Activated CD4-positive, alpha-beta T cell treated with anti-CD3 and anti-CD28 coated beads, Interleukin-10, Interleukin-2, amounts not matched to agents 100 ng/mL and 50 ng/mL, durations not matched to agents 16 hours and 8 hours (primary cell): ENCODE data around the gene FNDC3A.
"Not testable (repeated sequence)": the region's sequence is repeated elsewhere in the genome, so short reads cannot be mapped to it uniquely, and the experiment has no call there.

Source experiments
- DNase-seq: peaks from one replicate; pipeline ENCODE4 v3.0.0-alpha.2; 2020

The FNDC3A gene

GRCh38 chr13:48976576-48977285, 1.0 kb downstream of the FNDC3A start:
- DNase-seq: no peak

GRCh38 chr13:48977286-48977625, 1.5 kb downstream of the FNDC3A start:
- DNase-seq: no peak

GRCh38 chr13:48977973-48978372, 2.3 kb downstream of the FNDC3A start:
- no peak for DNase-seq

GRCh38 chr13:48978942-48979601, 3.4 kb downstream of the FNDC3A start:
- peak; percentile 17 for DNase-seq

- DNase-seq: no peak
These were observed 4.2 kb downstream of the FNDC3A start for GRCh38 chr13:48979892-48980291.

- no peak for DNase-seq
These were observed 7.6 kb downstream of the FNDC3A start for GRCh38 chr13:48983331-48983730.

GRCh38 chr13:48985756-48986155, 10.0 kb downstream of the FNDC3A start:
- DNase-seq: no peak

GRCh38 chr13:48990900-48991299, 15.2 kb downstream of the FNDC3A start:
- DNase-seq: no peak

- DNase-seq: peak; percentile 12
These were observed 17.4 kb downstream of the FNDC3A start for GRCh38 chr13:48993150-48993549.

GRCh38 chr13:48994706-48995105, 19.0 kb downstream of the FNDC3A start:
- peak; percentile 32 for DNase-seq

- DNase-seq: no peak
These were observed 23.1 kb downstream of the FNDC3A start for GRCh38 chr13:48998641-48999292.

- no peak for DNase-seq
These were observed 24.5 kb downstream of the FNDC3A start for GRCh38 chr13:49000247-49000646.

- DNase-seq: not testable (repeated sequence)
These were observed 43.4 kb downstream of the FNDC3A start for GRCh38 chr13:49018986-49019635.

GRCh38 chr13:49020328-49020727, 44.6 kb downstream of the FNDC3A start:
- no peak for DNase-seq

- DNase-seq: peak; percentile 9
These were observed 45.3 kb downstream of the FNDC3A start for GRCh38 chr13:49020940-49021553.

GRCh38 chr13:49021953-49022352, 46.2 kb downstream of the FNDC3A start:
- no peak for DNase-seq

GRCh38 chr13:49022472-49023144, 46.9 kb downstream of the FNDC3A start:
- DNase-seq: no peak

GRCh38 chr13:49023431-49023830, 47.7 kb downstream of the FNDC3A start:
- DNase-seq: no peak

- DNase-seq: no peak
These were observed 51.1 kb downstream of the FNDC3A start for GRCh38 chr13:49026851-49027250.

- DNase-seq: peak; percentile 48
These were observed 53.9 kb downstream of the FNDC3A start for GRCh38 chr13:49029570-49029969.

- DNase-seq: no peak
These were observed 54.5 kb downstream of the FNDC3A start for GRCh38 chr13:49030213-49030612.

GRCh38 chr13:49040872-49041271, 65.2 kb downstream of the FNDC3A start:
- no peak for DNase-seq

GRCh38 chr13:49042476-49042875, 66.8 kb downstream of the FNDC3A start:
- no peak for DNase-seq
